AG08396 (cell line): ENCODE measurements around the gene P4HA1.
"Not testable (repeated sequence)": the region's sequence is repeated elsewhere in the genome, so short reads cannot be mapped to it uniquely, and the experiment has no call there.

Experiments
- DNase-seq: peaks from one replicate; pipeline ENCODE4 v3.0.0; 2012; ENCODE audit warnings: low spot score, mixed read lengths

Gene P4HA1

DNA sequence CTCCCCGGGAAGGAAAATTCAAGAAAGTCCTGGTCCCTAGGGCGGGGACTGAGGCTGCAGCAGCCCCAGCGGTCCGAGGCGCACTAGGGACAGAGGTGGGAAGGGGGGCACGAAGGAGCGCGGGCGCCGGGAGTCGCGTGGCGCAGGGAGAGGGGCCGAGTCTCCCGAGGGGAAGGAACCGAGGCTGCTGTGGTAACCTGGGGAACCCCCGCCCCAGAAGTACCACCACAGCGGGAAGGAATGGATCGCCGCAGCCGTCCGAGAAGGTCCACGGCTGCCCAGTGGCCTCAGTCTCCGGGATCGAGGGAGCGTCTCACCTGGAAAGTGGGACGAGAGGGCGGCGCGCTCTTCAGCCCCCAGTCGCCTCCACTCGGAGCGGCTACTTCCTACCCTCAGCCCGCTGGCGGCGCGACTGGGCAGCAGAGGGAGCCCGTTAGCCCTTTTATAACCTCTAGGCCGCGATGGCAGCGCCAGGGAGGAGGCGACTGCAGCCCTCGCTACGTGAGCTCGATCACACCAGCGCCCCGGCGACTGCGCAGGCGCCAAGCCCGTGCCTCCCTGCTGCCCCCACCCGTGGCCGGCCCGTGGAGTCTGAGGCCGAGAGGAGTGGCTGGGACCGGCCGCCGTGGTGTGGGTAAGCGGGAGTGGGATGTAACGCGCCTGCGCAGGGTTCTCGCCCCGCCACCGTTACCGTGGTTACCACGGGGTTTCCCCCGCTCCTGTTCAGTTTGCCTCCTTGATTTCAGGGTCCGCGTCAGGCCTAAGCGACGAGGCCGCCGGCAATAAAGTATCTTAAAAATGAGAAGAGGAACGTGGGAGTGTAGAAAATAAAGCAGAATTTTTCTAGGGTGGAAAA is at the start of gene P4HA1:
P4HA1 (minus strand) TSS at position 418 of the 856 bp plus-strand sequence. CDS start 21,983 bp downstream, outside the sequence.
- peak; percentile 99 for DNase-seq

DNA sequence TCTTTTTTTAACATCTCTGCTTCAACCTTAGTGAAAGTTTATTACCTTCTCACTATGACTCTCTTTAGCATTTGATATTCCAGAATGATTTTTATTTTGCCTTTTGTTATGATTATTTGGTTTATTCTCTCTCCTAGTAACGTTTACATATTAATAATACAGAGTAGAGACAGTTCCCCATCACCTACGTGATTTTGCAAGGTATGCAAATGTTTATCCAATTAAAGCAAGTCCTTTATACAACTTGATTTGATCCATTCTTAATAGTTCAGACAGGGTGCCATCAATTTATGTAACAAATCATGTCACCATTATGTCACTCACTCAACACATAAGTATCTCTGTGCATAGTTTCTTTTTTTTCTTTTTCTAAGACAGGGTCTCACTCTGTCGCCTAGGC is 44.9 kb upstream of the P4HA1 start:
- DNase-seq: no peak

DNA sequence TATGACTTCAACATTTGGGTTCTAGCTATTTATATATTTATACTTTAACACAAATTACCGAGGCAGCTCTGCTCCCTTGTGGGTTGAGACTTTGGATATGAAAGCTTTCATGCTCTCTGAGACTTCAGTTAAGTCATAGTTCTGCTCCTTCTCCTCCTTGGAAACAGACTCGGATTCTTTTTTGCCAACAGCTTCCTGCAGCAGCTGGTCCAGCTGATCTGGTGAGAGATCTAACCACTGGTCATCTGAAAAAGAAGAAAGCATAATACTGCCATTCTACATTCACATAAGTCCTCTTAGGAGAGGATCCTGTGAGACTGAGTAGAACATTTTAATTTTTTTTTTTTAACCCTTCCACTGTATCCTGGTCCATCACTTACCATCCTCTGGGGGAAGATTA is 42.6 kb upstream of the P4HA1 start:
- no peak for DNase-seq

GRCh38 chr10:73136627-73137026 is 40.0 kb upstream of the P4HA1 start:
- DNase-seq: no peak

- no peak for DNase-seq
Measured at GRCh38 chr10:73134727-73135126, 38.1 kb upstream of the P4HA1 start.

DNA sequence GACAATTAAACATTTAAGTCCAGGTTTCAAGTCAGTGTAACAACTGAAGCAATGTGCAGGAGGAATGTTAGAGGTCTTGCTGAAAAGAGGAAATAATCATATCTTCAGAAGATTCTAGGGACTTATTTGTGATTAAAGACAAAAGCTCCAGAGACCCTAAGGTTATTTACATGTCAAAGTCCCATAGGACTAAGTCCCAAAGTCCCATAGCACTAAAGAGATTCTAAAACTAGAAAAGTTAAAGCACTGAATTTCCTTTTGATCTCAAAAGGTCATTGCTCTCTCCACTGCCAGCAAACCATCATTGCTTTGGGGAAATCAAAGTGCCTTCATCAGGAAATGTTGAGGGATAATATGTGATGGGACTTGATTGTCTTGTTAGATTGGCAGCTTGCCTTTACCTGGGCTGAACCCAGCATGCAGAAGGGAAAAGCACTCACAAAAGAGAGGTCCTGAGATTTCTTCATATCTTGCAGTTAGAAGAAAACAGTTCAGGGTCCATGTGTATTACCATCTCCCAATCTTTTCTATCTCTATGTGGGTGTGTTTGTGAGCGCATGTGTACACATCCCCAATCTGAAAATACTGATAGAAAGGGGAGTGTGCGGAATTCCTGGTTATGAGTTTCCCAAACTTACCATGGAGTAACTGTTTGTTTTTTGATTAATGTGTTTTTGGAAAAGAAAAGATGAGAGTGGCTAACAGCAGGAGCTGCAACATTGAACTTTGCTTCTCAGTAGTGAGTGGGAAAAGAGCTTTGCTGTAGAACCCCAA is 35.4 kb upstream of the P4HA1 start:
- no peak for DNase-seq

DNA sequence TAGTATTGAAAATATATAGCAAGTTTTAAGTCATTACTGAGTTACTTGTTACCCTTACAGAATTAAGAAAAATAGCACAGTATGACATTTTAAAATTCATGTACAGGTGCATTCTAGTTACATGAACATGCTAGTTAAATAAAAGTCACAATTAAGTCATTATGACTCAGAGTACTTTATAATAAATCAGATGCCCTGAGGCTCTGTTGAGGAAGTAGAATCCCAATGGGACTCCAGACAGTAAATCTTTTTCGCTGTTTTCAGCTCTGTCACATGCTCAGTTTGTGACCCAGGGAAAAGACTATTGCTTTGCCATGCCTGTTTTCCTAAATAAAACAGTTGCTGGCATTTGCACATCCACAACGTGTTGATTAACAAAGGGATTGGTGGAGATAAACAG is 34.6 kb upstream of the P4HA1 start:
- no peak for DNase-seq

DNA sequence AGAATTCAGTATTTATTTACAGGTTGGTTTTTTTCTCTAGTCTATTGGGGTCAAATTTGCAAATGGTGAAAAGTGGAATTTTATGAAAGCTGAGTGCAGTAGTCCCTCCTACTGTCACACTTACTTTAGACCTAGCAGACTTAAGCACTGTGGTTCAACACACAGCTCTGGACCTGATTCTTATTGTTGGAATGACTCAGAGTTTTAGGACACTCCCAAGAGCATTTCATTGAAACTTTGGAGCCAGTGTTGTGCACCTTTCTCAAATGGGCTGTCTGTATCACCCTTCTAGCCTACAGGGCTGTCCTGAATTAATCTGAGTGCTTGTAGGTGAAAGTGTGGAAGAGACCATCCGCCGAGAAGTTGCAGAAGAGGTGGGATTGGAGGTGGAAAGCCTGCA is 29.7 kb upstream of the P4HA1 start:
- DNase-seq: no peak

- DNase-seq: no peak
Measured at GRCh38 chr10:73119952-73120351, 23.3 kb upstream of the P4HA1 start.

GRCh38 chr10:73119457-73119856 is 22.8 kb upstream of the P4HA1 start:
- DNase-seq: no peak

DNA sequence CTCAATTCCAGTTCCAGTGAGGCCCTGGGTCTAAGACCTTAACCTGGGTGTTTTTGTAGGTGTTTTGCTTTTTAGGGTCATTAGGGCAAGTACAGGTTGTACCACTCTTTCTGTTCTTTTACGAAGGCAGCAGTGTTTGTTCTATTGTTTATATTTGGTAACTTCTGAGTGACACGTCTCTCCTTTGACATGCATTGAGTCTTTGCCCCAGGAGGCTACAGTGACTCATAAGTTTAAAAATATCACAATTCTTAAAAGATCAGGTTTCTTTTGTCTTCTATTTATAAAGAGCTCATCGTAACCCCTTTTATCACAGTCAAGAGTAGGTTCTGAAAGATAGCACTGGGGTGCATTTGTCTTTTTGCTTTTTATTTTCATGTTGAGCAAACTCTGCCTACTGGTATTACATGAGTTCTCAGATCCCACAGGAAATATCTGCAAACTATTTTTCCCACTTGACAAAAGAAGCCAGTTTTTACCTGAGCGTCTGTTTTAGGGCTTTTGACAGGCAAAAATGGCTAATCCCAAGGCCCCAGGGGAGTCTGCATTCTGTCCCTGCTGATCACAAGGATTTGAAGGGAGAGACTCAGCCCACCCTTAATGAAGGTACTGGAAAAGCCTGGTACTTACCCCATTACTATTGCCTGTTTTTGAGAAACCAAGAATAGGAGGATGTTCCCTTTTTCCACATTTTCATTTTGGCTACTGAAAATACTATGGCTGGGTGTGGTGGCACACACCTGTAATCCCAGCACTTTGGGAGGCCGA is 21.5 kb upstream of the P4HA1 start:
- DNase-seq: no peak

- no peak for DNase-seq
Measured at GRCh38 chr10:73116017-73116416, 19.4 kb upstream of the P4HA1 start.

DNA sequence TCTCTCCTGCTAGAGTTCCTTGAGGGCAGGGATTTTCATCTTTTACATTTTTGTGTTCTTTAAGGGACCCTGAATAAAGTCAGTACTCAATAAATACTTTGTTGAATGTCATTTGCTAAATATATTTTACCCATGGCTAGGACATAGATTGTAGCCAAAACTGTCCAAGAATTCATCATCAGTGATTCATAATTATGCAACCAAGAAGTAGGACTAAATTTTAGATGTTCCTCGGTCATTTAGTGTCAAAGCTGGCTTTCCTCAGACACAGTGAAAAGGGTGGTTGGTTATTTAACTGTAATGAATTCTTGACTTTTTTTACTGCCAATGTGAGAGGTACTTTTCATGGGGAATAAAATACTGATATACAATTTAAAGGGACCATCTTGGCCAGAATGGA is 16.9 kb upstream of the P4HA1 start:
- DNase-seq: no peak

DNA sequence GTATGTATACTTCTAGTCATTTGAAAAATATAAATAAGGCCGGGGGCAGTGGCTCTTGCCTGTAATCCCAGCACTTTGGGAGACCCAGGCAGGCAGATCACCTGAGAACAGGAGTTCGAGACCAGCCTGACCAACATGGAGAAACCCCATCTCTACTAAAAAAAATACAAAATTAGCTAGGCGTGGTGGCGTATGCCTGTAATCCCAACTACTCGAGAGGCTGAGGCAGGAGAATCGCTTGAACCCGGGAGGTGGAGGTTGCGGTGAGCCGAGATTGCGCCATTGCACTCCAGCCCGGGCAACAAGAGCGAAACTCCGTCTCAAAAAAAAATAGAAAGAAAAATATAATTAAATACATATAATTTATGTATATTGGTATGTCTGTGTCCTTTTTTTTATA is 15.4 kb upstream of the P4HA1 start:
- not testable (repeated sequence) for DNase-seq

- DNase-seq: peak; percentile 67
Measured at GRCh38 chr10:73110345-73110849, 13.7 kb upstream of the P4HA1 start, which contains the start of gene NUDT13. Gene NUDT13 (plus strand): TSS chr10:73110455. CDS start chr10:73114366, 3,911 bp downstream.

DNA sequence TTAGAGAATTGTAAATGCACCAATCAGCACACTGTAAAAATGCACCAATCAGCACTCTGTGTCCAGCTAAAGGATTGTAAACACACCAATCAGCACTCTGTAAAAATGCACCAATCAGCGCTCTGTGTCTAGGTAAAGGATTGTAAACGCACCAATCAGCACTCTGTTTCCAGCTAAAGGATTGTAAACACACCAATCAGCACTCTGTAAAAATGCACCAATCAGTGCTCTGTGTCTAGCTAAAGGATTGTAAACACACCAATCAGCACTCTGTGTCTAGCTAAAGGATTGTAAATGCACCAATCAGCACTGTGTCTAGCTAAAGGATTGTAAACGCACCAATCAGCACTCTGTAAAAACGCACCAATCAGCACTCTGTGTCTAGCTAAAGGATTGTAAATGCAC is 12.6 kb upstream of the P4HA1 start:
- DNase-seq: not testable (repeated sequence)

- DNase-seq: no peak
Measured at GRCh38 chr10:73106301-73106700, 9.6 kb upstream of the P4HA1 start.

- no peak for DNase-seq
Measured at GRCh38 chr10:73099141-73099540, 2.5 kb upstream of the P4HA1 start.

DNA sequence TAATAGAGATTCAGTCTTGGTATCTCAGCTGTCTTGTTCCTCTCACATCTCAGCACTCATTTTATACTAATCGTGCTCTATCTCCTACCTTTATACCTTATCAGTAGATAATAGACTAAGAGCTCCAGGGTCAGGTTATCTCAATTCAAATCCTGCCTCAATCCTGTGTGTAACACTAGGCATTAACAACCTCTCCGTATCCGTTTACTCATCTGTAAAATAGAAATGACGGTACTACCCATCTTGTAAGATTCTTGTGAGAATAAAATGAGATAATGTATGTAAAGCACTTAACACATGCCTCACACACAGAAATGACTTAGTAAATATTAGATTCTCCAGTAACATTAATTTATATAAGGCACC is 622 bp upstream of the P4HA1 start:
- no peak for DNase-seq

- DNase-seq: peak; percentile 56
Measured at GRCh38 chr10:73096041-73096448, 621 bp downstream of the P4HA1 start.

- DNase-seq: peak; percentile 64
Measured at GRCh38 chr10:73095481-73096021, 1.1 kb downstream of the P4HA1 start.

DNA sequence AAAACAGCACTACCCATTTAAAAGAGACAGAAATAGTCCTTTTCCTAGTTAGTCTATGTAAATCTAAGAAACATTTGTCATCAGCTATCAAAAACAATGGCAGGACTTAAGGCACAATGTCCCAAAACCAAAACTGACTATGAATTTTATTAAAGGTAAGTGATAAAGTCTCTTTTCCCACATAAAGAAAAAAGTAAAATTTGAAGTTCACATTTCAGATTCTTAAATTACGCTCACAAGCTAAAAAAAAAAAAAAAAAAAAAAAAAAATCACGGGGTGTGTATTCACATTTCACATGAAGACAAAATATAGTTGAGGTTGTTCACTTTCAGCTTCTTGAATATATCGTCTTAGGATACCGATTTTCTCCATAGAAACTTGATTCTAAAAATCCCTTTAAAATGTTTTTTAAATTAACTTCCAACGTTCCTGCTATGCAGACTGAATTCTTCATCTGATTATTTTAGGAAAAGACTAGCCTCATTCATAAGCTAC is 1.6 kb downstream of the P4HA1 start:
- DNase-seq: no peak
